Activated CD8-positive, alpha-beta T cell treated with anti-CD3 and anti-CD28 coated beads for 36 hours (primary cell): ENCODE results near the gene RIMBP2. TPM values are rescaled to one million over a fixed set of nuclear protein-coding genes. Genes with fewer than 3 reads are reported as not detected.

Experiments used
- ATAC-seq: fragments of 200-7000 bp; cut with Tn5 transposase; one replicate; pipeline ENCODE4 v1.10.0; 2021; ENCODE audit warnings: mild to moderate bottlenecking, moderate library complexity
- CTCF ChIA-PET: fragments of 350-600 bp; sonication (Branson Sonifier 250); formaldehyde crosslinking; loops from one replicate; lab custom pipeline; 2021; ENCODE audit warnings: antibody characterized with exemption; lab: Charles Lee
- POLR2A ChIA-PET: fragments of 350-600 bp; sonication (Branson Sonifier 250); formaldehyde crosslinking; loops from one replicate; lab custom pipeline; 2021; ENCODE audit warnings: antibody characterized with exemption; lab: Charles Lee
- DNase-seq: peaks from one replicate; pipeline ENCODE4 v3.0.0-alpha.2; 2020
- H3K27ac Mint-ChIP-seq: one replicate; pipeline ENCODE4 v1.8.0; 2021; ENCODE audit warnings: mild to moderate bottlenecking, mixed read lengths
- H3K27me3 Mint-ChIP-seq: one replicate; pipeline ENCODE4 v1.8.0; 2021; ENCODE audit warnings: mixed read lengths
- H3K36me3 Mint-ChIP-seq: one replicate; pipeline ENCODE4 v1.8.0; 2021; ENCODE audit warnings: low read depth, mixed read lengths
- H3K4me1 Mint-ChIP-seq: one replicate; pipeline ENCODE4 v1.8.0; 2021; ENCODE audit warnings: low read depth, mixed read lengths
- H3K4me3 Mint-ChIP-seq: one replicate; pipeline ENCODE4 v1.8.0; 2021; ENCODE audit warnings: mild to moderate bottlenecking, moderate library complexity, mixed read lengths
- H3K9me3 Mint-ChIP-seq: one replicate; pipeline ENCODE4 v1.8.0; 2021; ENCODE audit warnings: mixed read lengths
- intact Hi-C: fragments of 100-400 bp; cut with micrococcal nuclease; formaldehyde crosslinking; loops from one replicate; pipeline ENCODE4 v1.10.0; 2022
- total RNA-seq, 2 experiments: library from RNA; stranded (reverse); gene quantifications; one replicate each; pipeline ENCODE4 v1.2.3, GENCODE V29; 2021
- TF ChIP-seq, protein P1 (sequence below): fragments of 200-600 bp; IDR thresholded peaks from one replicate; pipeline ENCODE4 v1.8.0; 2022; ENCODE audit warnings: antibody characterized with exemption, mild to moderate bottlenecking

The RIMBP2 gene
- total RNA-seq, 2 experiments from 2014 or later: not detected

DNA sequence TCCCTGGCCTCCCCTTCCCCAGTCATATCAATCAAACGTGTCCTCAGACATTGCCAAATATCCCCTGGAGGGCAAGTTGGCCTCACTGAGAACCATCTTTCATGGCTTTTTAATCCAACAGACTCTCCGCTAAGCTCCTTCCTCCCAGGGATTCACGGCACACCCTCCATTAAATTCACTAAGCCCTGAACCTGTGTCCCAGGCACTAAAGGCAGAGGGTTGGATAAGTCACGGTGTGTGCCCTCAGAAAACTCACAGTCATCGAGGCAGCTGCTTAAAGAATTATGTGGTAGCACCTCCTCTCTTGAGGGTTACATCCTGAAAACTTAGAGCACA lies 211.3 kb downstream of the RIMBP2 start:
- DNase-seq (no peak), ATAC-seq (no peak)
- H3K4me1 Mint-ChIP-seq: no peaks in the 10 kb centered on the region
- no peaks in the 10 kb centered on the region for H3K27me3 Mint-ChIP-seq
- no peaks in the 10 kb centered on the region for H3K36me3 Mint-ChIP-seq
- no peak overlapping the region for H3K4me3 Mint-ChIP-seq
- TF ChIP-seq, protein P1, sequence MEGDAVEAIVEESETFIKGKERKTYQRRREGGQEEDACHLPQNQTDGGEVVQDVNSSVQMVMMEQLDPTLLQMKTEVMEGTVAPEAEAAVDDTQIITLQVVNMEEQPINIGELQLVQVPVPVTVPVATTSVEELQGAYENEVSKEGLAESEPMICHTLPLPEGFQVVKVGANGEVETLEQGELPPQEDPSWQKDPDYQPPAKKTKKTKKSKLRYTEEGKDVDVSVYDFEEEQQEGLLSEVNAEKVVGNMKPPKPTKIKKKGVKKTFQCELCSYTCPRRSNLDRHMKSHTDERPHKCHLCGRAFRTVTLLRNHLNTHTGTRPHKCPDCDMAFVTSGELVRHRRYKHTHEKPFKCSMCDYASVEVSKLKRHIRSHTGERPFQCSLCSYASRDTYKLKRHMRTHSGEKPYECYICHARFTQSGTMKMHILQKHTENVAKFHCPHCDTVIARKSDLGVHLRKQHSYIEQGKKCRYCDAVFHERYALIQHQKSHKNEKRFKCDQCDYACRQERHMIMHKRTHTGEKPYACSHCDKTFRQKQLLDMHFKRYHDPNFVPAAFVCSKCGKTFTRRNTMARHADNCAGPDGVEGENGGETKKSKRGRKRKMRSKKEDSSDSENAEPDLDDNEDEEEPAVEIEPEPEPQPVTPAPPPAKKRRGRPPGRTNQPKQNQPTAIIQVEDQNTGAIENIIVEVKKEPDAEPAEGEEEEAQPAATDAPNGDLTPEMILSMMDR: no peak
- intact Hi-C loops: no loop called here
- ChIA-PET CTCF (no interaction called here), POLR2A (no interaction called here)
- H3K27ac Mint-ChIP-seq: no peak overlapping the region
- no peaks in the 10 kb centered on the region for H3K9me3 Mint-ChIP-seq

DNA sequence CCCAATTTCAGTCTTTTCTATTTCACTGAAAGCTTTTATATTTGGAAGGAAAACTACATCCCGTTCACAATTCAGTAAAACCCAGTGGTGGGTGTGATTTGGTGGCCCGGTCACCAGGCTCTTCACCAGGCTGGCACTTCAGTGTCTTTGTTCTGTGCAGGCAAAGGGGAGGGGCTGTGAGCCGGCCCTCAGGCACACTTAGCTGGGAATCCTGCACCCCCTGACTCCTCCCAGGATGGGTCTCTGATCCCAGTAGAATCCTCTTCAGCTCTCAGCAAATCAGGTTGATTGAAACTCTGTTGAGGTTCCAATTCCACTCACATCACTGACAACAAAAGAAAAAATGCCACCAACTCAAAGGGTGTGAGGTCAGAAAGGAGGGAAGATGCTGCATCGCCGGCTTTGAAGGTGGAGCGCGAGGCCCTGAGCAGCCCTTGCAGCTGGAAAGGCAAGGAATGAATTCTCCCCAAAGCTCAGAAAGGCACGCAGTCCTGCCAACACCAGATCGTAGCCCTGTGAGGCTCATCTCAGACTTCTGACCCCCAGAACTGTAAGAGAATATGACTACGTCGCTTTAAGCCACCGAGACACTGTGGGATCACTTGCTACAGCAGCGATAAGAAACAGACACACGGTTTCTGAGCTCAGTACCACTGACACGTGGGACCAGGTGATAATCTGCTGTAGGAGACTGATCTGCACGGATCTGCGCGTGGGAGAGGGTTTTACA lies 211.8 kb downstream of the RIMBP2 start:
- POLR2A ChIA-PET: interaction anchor here (0.7 kb wide), 1 partner anchor 1721 kb away, joined by 3 read pairs; no protein-coding TSS in a partner anchor
- Mint-ChIP-seq H3K36me3 (no peaks in the 10 kb centered on the region), H3K9me3 (no peaks in the 10 kb centered on the region), H3K4me3 (no peak overlapping the region), H3K4me1 (no peaks in the 10 kb centered on the region), H3K27me3 (no peaks in the 10 kb centered on the region), H3K27ac (no peak overlapping the region)
- CTCF ChIA-PET: no interaction called here
- TF ChIP-seq, protein P1: no peak
- intact Hi-C loops: no loop called here
- DNase-seq: no peak
- no peak for ATAC-seq

DNA sequence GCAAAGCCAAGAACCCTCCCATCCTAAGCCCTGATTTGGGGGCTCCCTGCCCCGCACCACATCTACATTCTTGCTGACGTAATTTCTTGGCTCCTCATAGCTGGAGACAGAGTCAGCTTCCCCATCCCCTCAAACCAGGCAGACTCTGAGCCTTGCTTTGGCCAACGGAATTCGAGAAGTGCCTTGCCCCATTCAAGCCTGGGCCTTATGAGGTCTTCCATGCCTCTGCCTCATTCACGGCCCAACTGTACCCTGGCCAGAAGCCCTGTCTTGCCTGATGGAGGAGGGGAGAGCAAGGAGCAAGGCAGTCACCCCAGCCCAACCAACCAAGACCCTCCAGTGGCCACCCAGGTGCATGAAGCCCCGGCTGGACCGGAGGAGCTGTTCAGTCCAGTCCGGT lies 214.3 kb downstream of the RIMBP2 start:
- no peak overlapping the region for H3K27ac Mint-ChIP-seq
- ChIA-PET POLR2A (no interaction called here), CTCF (no interaction called here)
- H3K4me3 Mint-ChIP-seq: no peak overlapping the region
- no peaks in the 10 kb centered on the region for H3K9me3 Mint-ChIP-seq
- H3K36me3 Mint-ChIP-seq: no peaks in the 10 kb centered on the region
- intact Hi-C loops: no loop called here
- DNase-seq (no peak), ATAC-seq (no peak)
- H3K27me3 Mint-ChIP-seq: no peaks in the 10 kb centered on the region
- no peaks in the 10 kb centered on the region for H3K4me1 Mint-ChIP-seq
- TF ChIP-seq, protein P1: no peak

DNA sequence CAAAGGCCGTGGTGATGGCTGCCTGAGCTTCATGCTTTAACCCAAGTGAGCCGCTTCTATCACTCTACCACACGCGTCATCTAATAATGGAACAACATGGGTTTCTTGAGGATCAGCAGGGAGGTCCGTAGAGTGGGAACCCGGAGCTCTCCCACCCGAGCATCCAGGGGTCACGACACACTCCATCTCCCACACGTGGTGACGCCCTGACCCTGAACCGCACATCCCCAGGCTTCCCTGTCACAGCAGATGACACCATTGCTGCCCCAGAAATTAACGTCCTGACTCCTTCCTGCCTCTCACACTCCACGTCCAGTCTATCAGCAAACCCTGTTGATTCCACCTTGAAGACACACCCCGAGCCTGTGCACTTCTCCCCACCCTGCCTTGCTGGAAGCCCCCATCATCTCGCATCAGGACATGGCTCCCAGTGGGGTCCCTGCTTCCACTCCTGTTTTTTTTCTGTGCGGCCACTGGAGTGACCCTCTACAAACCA lies 215.2 kb downstream of the RIMBP2 start:
- Mint-ChIP-seq H3K9me3 (no peaks in the 10 kb centered on the region), H3K27me3 (no peaks in the 10 kb centered on the region), H3K36me3 (no peaks in the 10 kb centered on the region), H3K4me1 (no peaks in the 10 kb centered on the region), H3K4me3 (no peak overlapping the region), H3K27ac (no peak overlapping the region)
- TF ChIP-seq, protein P1: no peak
- ChIA-PET CTCF (no interaction called here), POLR2A (no interaction called here)
- no peak for ATAC-seq
- intact Hi-C loops: no loop called here
- DNase-seq: no peak

DNA sequence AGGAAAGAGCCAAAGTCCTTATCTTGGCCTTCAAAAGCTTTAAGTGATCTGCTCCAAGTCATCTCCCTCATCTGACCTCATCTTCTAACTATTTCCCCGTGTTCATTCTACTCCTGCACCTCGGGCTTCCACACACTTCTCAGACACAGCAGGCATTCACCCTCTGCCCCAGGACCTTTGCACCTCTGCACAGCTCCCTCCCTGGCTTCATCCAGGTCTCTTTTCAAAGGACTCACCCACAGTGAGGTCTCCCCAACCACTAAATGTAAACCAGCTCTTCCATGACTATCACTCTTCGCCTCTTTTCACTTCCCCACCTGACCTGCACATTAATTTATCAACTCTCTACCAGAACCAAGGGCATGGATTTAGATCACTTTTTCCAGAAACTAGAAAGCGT lies 216.6 kb downstream of the RIMBP2 start:
- Mint-ChIP-seq H3K4me3 (no peak overlapping the region), H3K27me3 (no peaks in the 10 kb centered on the region), H3K36me3 (no peaks in the 10 kb centered on the region), H3K27ac (no peak overlapping the region), H3K4me1 (no peaks in the 10 kb centered on the region), H3K9me3 (no peaks in the 10 kb centered on the region)
- TF ChIP-seq, protein P1: no peak
- ATAC-seq: no peak
- intact Hi-C loops: no loop called here
- CTCF ChIA-PET: no interaction called here
- POLR2A ChIA-PET: no interaction called here
- DNase-seq: no peak
